Right lobe of liver (tissue), 6 donors: ENCODE measurements around the gene HOXA13. TPM values are rescaled to one million over a fixed set of nuclear protein-coding genes. Genes with fewer than 3 reads are reported as not detected.

ENCODE experiments used
- ATAC-seq, 4 donors: fragments of 200-7000 bp; cut with Tn5 transposase; one replicate each; pipeline ENCODE4 v1.9.1; 2020; ENCODE audit warnings: mild to moderate bottlenecking in 4 of 4, moderate library complexity in 4 of 4
- DNase-seq, 3 donors: peaks; one replicate each; pipeline ENCODE4 v3.0.0-alpha.2; 2020
- H3K27ac ChIP-seq, 3 donors: fragments of 200-600 bp; one replicate each; pipeline ENCODE4 v1.8.0; 2022
- H3K27me3 ChIP-seq, 2 donors: fragments of 200-600 bp; one replicate each; pipeline ENCODE4 v1.8.0; 2022
- H3K36me3 ChIP-seq, 4 donors: fragments of 200-600 bp; sonication (generic) in 1 of 4; one replicate each; pipeline versions ENCODE4 v1.5.1 to v1.8.0; 2017 to 2022; ENCODE audit warnings: control low read depth in 1 of 4
- H3K4me1 ChIP-seq, 4 donors: fragments of 200-600 bp; sonication (generic) in 1 of 4; one replicate each; pipeline versions ENCODE4 v1.5.1 to v1.8.0; 2017 to 2022; ENCODE audit warnings: control low read depth in 1 of 4
- H3K4me3 ChIP-seq, 3 donors: fragments of 200-600 bp; one replicate each; pipeline ENCODE4 v1.8.0; 2022
- H3K9me3 ChIP-seq, 4 donors: fragments of 200-600 bp; sonication (generic) in 1 of 4; one replicate each; pipeline versions ENCODE4 v1.5.1 to v1.8.0; 2017 to 2022; ENCODE audit warnings: control low read depth in 1 of 4
- POLR2A ChIP-seq: fragments of 450-650 bp; IDR thresholded peaks from one replicate; pipeline ENCODE4 v1.6.1; 2017; ENCODE audit warnings: antibody characterized with exemption, mild to moderate bottlenecking
- WGBS: methylation state at CpG from one replicate; pipeline ENCODE4 v1.1.6; 2018; ENCODE audit warnings: low coverage, low lambda C conversion rate; ENCODE audit not compliant: insufficient coverage; ENCODE audit errors: missing lambda C conversion rate; 5-methylcytosine and 5-hydroxymethylcytosine counted together
- intact Hi-C, 2 donors: fragments of 100-400 bp; cut with DNase I; formaldehyde crosslinking; loops; one replicate each; pipeline versions ENCODE4 v1.11.2 to v1.14.1; 2022
- total RNA-seq, 6 experiments: library from RNA; depleted of rRNA in 2 of 6; stranded (reverse); fragments of >200 nt in 2 of 6; fragmentation: NEBNext Ultra II Directional in 3 of 6; extraction: Animal tissue kit (Norgen Biotek cat#: 25700) in 3 of 6; gene quantifications; one replicate each; pipeline versions ENCODE4 v1.1.0 to v1.2.4, GENCODE V29; 2016 to 2023
- TF ChIP-seq, protein P1 (sequence below), 4 donors: fragments of 200-600 bp in 3 of 4; fragments of 450-650 bp in 1 of 4; IDR thresholded peaks; one replicate each; pipeline versions ENCODE4 v1.5.1 to v1.8.0; 2016 to 2022; ENCODE audit warnings: antibody characterized with exemption in 4 of 4, mild to moderate bottlenecking in 2 of 4
- donor health status: DM: no; HTN: yes; CAD: no.
- donor health status: DM: no; HTN: no; CAD: no.
- donor health status: DM: no; HTN: no; CAD: no.
- donor health status: DM: no; HTN: yes; CAD: no.
- donor health status: DM: no; HTN: yes; CAD: no.

HOXA13 gene
- total RNA-seq, 6 experiments from 2014 or later: not detected

GRCh38 chr7:27154369-27154768 lies 45.5 kb downstream of the HOXA13 start:
- WGBS: 11% methylated on average over 5 of the region's 10 CpGs
- TF ChIP-seq, protein P1, sequence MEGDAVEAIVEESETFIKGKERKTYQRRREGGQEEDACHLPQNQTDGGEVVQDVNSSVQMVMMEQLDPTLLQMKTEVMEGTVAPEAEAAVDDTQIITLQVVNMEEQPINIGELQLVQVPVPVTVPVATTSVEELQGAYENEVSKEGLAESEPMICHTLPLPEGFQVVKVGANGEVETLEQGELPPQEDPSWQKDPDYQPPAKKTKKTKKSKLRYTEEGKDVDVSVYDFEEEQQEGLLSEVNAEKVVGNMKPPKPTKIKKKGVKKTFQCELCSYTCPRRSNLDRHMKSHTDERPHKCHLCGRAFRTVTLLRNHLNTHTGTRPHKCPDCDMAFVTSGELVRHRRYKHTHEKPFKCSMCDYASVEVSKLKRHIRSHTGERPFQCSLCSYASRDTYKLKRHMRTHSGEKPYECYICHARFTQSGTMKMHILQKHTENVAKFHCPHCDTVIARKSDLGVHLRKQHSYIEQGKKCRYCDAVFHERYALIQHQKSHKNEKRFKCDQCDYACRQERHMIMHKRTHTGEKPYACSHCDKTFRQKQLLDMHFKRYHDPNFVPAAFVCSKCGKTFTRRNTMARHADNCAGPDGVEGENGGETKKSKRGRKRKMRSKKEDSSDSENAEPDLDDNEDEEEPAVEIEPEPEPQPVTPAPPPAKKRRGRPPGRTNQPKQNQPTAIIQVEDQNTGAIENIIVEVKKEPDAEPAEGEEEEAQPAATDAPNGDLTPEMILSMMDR (IDR thresholded peaks at IDR 0.05): no peak
- no peak for TF ChIP-seq POLR2A
- no peak overlapping the region for H3K27ac ChIP-seq
- intact Hi-C loops: loop anchor here in 1 of 2 donors (10.0 kb wide), 1 partner anchor 780 kb away; no protein-coding TSS in a partner anchor
- H3K4me1 ChIP-seq: peaks cover 0 to 7% (median 5%) of the 10 kb centered on the region in 4 donors
- H3K4me3 ChIP-seq: no peak overlapping the region
- ATAC-seq (no peak), DNase-seq (peak in 1 of 3 donors; percentile 29)
- no peaks in the 10 kb centered on the region for H3K36me3 ChIP-seq
- H3K9me3 ChIP-seq: no peaks in the 10 kb centered on the region
- peaks cover 36 to 70% of the 10 kb centered on the region in 2 donors for H3K27me3 ChIP-seq

DNA sequence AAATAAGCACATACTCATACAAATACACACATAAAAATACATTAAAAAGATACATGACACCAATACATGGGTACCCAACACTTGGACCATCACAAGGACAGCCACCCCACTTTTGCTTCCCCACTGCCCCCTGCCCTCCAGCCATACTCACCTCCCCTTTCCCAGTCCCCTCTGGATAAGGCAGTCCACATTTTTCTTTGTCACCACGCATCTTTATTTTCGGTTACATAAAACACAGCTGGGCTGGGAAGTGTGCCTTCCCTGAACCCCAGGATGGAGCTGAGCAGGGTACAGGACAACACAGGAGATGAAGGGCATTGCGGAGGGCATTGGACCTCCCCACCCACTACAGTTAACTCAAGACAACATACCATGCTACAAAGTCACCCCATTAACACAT lies 46.4 kb downstream of the HOXA13 start:
- TF ChIP-seq, protein P1 (IDR thresholded peaks at IDR 0.05): no peak
- TF ChIP-seq POLR2A: no peak
- ATAC-seq: no peak
- intact Hi-C loops: loop anchor here in 1 of 2 donors (10.0 kb wide), 1 partner anchor 779 kb away; no protein-coding TSS in a partner anchor
- no peak for DNase-seq
- Histone ChIP-seq H3K36me3 (no peaks in the 10 kb centered on the region), H3K4me3 (no peak overlapping the region), H3K9me3 (no peaks in the 10 kb centered on the region), H3K27ac (no peak overlapping the region), H3K4me1 (peaks cover 0 to 7% (median 4%) of the 10 kb centered on the region in 4 donors), H3K27me3 (peaks cover 43 to 70% of the 10 kb centered on the region in 2 donors)
- WGBS: 23% methylated on average over 3 of the region's 3 CpGs

DNA sequence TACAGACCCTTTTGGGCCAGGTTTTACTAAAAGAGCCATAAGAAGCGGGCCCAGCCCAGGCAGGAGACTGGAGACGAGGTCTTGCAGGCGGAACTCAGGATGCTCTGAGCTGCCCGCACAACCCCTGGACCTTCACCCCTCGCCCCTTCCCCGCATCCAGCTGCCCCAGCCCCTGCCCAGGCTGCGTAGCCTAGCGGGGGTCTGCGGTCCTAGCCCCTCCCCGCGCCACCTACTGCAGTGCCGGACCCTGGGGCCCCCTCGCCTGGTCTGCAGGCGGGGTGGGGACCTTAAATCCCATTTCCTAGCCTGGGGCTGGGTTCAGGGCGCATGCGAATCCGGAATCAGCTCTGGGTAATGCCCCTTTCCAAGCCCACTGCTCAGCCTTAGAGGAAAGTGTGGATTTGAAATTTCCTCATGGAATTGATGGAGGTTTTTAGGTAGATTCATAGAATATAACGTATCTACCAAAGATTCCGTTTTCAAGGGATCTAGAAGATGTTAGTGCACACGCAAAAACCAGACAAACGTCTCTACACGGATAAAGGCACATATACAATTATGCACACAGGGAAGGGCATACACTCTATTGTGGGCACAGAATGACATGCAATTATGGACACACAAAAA lies 47.0 kb downstream of the HOXA13 start:
- H3K9me3 ChIP-seq: no peaks in the 10 kb centered on the region
- DNase-seq: peak in 2 of 3 donors; percentile 34 to 46
- peaks cover 0 to 7% (median 4%) of the 10 kb centered on the region in 4 donors for H3K4me1 ChIP-seq
- intact Hi-C loops: loop anchor here in 1 of 2 donors (10.0 kb wide), 1 partner anchor 778 kb away; no protein-coding TSS in a partner anchor
- no peak overlapping the region for H3K4me3 ChIP-seq
- no peak for ATAC-seq
- 7% methylated on average over 10 of the region's 22 CpGs for WGBS
- TF ChIP-seq, protein P1 (IDR thresholded peaks at IDR 0.05): no peak
- no peak for TF ChIP-seq POLR2A
- H3K36me3 ChIP-seq: no peaks in the 10 kb centered on the region
- H3K27ac ChIP-seq: no peak overlapping the region
- H3K27me3 ChIP-seq: peaks cover 38 to 74% of the 10 kb centered on the region in 2 donors

- no peaks in the 10 kb centered on the region for H3K36me3 ChIP-seq
- peaks cover 32 to 80% of the 10 kb centered on the region in 2 donors for H3K27me3 ChIP-seq
- H3K4me1 ChIP-seq: peaks cover 0 to 7% (median 4%) of the 10 kb centered on the region in 4 donors
- no peak within 1 kb of the TSS for H3K27ac ChIP-seq
- peak in 2 of 3 donors; percentile 31 to 47 for DNase-seq
- whole genome bisulfite sequencing: 7% methylated on average over 35 of the region's 53 CpGs
- intact Hi-C loops: loop anchor here in 1 of 2 donors (10.0 kb wide), 1 partner anchor 777 kb away; no protein-coding TSS in a partner anchor
- no peak within 1 kb of the TSS for H3K4me3 ChIP-seq
- H3K9me3 ChIP-seq: no peaks in the 10 kb centered on the region
- TF ChIP-seq, protein P1 (IDR thresholded peaks at IDR 0.05): no peak
- no peak for TF ChIP-seq POLR2A
- no peak for ATAC-seq
These were observed 47.7 kb downstream of the HOXA13 start, which contains the start of gene HOXA3 for GRCh38 chr7:27151931-27152815. Gene HOXA3, minus strand, starts transcription at chr7:27152583. Its CDS starts 41,943 bp downstream, at chr7:27110640.
